GM18909 (cell line): Measurements from ENCODE around the gene CHI3L1.

Experiments
- ATAC-seq: cut with Tn5 transposase; IDR thresholded peaks from one replicate; pipeline ENCODE4 v1.9.1; 2021; ENCODE audit warnings: mild to moderate bottlenecking; ENCODE audit not compliant: unreplicated experiment, poor library complexity

The CHI3L1 gene

GRCh38 chr1:203207751-203208150, 21.2 kb upstream of the CHI3L1 start:
- ATAC-seq, result no peak

GRCh38 chr1:203206129-203206687, 19.7 kb upstream of the CHI3L1 start:
- ATAC-seq, result no peak

DNA sequence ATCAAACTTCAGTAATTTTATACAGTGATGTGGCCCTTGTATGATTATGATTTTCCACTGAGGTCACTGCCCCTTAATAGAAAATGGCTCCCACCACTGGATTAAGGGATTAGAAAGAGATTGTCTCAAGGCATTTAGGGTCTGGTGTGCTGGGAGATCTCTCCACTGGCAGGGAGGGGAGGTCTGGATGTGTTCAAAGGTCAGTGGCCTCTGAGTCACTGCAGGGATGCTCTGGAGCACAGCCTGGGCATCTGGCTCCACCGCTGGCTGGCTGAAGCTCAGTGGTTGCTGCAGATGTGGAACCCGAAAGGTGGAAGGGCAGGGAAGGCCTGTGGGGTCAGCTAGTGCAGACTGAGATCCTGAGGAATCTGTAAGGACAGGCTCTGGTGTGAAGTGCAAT, 18.3 kb upstream of the CHI3L1 start:
- ATAC-seq, result no peak

DNA sequence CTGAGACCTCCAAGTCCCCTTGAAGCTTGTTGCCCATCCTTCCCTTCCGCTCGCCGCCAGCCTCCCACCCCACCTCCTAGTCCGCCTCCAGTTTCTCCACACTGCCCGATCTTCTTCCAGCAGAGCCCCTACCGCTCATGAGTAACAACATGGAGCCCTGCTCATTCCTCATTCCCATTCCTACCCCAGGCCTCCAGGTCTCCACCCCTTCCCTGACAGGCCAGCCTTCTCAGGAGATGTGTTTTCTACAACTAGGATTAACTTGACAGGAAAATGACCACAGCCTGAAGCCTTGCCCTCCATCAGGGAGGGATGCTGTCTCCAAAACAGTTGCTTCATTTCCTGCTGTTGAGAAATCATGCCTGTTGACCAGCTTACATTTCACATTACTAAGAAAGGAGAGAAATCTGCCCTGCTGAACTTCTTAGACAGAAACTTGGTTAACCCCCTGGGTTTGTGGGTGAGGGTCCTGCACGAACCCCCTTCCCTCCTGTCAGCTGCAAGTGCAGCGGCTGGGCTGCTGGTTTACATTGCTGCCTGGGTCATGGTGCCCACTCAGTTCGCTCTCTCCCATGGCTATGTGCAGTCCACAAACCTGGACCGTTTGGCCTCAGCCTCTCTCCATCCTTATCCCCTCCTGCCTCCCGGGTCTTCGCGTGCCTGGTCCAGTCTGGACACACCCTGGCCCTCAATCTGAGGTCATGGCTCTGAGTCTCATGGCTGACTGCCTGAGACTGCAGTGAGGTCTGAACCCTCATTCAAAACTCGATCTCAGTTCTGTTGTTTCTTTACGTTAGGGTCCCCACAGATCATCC, 16.1 kb upstream of the CHI3L1 start:
- no peak for ATAC-seq

DNA sequence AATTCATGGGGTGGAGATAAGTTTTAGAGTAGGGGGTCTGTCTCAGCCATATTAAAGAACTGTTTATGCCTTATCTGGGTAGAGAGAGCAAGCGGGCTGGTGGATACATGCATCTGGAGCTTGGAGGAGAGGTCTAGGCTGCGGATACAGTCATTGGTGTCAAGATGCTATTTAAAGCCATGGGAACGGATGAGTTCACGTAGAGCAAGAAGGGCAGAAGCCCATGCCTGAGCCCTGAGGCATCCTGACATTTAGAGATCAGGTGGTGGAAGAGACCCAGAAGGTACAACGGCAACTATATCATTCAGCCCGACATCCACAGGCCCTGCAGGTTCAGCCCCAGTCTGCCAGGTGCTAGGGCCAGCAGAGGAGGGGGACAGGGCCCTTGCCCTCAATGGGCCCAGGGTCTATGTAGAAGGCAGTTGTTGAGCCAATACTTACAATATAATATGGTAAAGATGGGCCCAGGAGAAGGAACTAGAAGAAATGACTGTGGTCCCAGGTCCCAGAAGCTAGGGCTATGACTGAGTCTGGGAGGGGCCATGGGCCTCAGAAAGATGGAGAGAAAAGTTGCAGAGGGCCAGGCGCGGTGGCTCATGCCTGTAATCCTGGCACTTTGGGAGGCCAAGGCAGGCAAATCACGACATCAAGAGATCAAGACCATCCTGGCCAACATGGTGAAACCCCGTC, 15.2 kb upstream of the CHI3L1 start:
- no peak for ATAC-seq

DNA sequence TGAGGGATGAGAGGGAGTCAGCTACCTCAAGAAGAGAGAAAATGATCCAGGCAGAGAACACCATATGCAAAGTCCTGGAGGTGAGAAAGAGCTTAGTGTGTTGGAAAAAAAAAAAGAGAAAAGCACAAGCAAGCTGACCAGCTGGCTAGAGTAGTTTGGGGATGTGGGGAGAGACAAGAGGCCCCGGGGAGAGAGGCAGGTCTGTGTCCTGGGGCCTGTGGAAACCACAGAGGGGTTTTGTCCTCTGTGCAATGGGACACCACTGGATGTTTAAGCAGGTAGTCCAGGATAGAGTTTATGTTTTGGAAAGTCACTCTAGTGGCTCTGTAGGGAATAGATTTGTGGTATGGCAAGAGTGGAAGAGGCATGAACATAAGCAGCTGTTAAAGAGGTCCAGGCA, 14.4 kb upstream of the CHI3L1 start:
- ATAC-seq, result no peak

DNA sequence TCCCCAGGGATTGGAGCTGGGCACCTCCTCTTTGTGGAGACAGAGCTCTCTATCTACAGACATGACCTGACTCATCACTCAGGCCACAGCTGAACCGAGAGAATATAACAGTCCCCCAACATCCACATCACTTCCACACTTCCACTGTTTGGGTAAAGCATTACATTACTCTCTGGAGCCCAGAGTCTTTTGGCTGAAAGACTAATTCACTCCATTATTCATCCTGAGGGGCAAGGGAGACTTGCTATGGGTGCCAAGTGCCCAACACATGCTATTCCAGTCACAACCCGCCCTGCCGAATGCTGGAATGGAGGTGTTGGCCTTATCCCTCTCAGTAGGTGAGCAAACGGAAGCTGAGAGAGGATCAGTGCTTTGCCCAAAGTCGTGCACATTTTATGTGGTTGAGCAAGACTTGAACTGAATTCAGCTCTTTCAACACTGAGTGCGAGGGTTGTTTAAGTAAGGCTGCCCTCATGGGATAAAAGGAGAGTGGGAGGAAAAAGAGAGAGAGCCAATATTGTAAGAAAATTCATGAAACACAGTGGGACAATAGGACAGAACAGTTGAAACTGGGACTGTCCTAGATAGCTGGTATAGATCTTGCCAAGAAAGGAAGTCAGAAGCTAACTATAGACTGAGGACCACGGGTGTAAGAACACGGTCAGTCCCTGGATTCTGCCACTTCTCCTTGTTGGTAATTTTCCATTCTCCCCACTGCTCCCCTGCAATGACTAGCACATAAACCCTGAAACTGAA, 13.5 kb upstream of the CHI3L1 start:
- no peak for ATAC-seq

DNA sequence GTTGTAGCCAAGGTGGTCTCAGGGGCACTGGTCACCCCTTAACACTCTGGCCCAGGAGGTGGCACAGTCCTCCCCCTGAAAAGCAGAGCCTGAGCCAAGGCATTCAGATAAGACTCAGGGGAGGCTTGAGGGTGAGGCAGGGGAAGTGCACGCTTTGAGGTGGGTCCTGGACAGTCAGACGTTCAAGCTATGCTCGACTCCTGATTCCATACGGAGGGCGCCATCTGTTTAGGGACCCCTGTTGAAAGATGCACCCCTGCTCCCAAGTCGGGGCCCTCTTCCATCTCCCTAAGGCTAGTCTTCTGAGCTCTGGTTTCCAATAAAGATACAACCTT, 12.9 kb upstream of the CHI3L1 start:
- ATAC-seq, result no peak

DNA sequence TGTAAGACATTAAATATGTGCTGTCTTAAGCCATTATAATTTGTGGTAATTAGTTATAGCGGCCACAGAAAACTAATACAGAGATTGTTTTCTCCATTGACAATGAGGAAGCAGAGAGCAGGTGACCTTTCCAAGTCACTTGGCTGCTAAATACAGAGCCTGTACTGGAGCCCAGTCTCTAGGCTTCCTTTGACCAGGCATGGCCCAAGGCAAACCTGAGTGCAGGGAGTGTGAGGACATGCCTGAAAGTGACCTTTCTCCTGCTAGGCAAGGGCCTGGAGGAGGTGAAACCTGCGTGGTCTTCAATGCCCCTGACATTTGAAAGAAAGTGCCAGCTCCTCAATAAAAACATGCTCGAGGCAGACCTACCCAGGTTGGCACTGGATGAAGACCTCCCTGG, 12.5 kb upstream of the CHI3L1 start:
- no peak for ATAC-seq

GRCh38 chr1:203197625-203198024, 11.1 kb upstream of the CHI3L1 start:
- ATAC-seq, result no peak

DNA sequence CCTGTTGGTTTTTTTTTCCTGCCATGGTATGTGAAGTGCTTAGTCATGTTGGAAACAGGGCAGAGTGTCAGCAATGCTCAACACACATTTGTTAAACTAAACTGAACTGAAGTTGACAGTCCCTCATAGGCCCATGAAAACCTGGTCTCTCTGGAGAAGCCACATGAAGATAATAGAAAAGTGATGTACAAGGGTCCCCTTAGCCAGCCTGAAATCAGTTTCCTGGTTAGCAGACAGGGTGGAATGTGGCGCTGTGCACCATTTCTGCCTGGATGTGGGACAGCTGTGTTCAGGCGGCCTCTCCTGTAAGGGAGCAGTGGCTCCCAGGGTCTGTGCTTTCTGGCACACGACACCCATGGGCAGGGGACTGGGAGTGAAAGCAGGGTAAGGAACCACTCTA, 9.9 kb upstream of the CHI3L1 start:
- ATAC-seq, result no peak

DNA sequence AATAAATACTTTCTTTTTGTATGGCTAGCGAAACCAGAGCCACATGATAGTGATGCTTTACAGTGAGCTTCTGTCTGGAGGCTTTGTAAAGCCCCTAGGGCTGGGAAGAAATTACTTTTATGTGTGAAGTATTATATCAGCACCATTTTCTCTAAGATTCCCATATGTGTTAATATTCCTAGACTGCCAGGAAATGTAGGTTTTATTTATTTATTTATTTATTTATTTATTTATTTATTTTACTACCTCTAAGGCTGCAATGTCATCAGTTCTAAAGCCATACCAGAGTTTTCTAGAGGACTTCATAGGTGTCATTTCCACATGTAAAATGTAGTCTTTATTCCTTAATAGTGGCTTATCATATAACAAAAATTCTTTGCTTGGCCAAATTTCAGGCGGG, 4.4 kb upstream of the CHI3L1 start:
- ATAC-seq, result no peak

- no peak for ATAC-seq
Measured at GRCh38 chr1:203189951-203190352, 3.4 kb upstream of the CHI3L1 start.

GRCh38 chr1:203188686-203189232, 2.3 kb upstream of the CHI3L1 start:
- no peak for ATAC-seq

DNA sequence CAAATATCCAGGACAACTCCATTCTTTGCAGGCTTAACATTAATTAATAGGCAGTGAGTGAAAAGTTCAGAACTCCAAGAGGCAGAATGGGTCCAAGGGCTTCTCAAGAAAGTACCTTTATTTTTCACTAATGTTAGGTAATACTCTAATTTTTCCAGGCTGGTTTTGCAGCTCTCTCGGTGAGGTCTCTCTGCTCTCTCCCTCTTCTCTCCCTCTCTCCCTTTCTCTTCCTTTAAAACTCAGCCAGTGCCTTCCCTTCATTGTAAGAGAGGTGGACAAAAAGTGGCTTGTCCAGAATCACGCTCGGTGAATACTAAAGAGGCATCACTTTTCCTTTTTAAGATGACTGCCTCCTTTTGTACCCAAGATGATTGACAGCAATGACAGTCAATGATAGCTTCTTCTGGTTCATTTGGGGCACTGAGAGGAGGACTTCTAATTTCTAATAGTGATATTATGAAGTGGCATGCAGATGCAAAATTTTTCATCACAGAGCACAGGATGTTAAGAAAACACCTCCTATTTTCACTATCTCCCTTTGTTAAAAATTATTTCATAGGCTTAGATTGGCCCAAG, 1.3 kb upstream of the CHI3L1 start:
- no peak for ATAC-seq

- no peak for ATAC-seq
Measured at GRCh38 chr1:203187304-203187685, 791 bp upstream of the CHI3L1 start.

DNA sequence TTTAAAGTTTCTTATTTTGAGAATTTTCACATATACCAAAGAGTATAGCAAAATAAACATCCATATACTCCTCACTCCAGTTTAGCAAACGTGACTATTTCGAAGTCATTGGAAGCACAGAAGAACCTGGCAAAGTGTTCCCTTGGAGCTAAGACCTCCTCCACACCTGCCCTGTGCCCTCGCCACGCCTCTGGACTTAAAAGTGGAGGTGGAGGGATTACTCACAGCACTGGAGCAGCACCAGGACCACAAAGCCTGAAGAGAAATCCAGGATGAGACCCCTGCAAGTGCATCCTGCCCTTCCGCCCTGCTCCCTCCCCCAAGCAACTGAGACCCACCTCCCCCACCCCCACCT, 436 bp downstream of the CHI3L1 start:
- no peak for ATAC-seq

DNA sequence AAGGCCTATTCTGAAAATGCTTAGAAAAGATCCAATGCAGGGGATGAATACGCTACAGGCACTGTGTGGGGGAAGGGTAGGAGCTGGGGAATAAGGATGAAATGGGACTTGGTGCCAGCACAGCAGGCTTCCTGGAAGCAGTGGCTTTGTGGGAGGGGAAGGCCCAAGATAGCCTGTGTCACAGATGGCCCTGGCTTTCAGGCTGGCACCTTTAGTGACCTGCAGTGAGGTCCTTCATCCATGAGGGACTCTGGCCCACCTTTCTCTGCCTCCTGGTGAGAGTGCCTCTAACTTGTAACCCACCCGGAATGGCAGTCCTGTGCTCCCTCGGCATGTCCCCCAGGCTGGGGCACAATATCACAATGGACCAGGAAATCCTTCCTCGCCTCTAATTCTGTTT, 919 bp downstream of the CHI3L1 start:
- no peak for ATAC-seq

DNA sequence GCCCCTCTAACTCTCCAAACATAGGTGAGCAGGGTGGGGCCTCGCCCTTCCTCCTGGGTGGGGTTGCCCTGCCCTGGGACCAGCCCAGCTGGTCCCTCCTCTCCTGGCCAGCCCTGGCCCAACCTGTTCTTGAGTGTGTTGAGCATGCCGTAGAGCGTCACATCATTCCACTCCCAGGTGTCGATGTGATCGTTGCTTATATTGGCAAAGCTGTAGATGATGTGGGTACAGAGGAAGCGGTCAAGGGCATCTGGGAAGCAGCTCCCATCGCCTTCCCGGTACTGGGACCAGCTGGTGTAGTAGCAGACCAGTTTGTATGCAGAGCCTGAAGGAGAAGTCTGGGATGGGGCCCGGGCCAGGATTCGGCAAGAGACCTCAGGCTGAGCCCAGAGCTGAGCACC, 1.4 kb downstream of the CHI3L1 start:
- ATAC-seq, result no peak

- no peak for ATAC-seq
Measured at GRCh38 chr1:203184467-203184866, 2.0 kb downstream of the CHI3L1 start.

GRCh38 chr1:203183828-203184227, 2.7 kb downstream of the CHI3L1 start:
- ATAC-seq, result no peak
